Measurements from ENCODE around the gene MED13L.
"Not testable (repeated sequence)": the region's sequence is repeated elsewhere in the genome, so short reads cannot be mapped to it uniquely, and the experiment has no call there.

MED13L gene

GRCh38 chr12:116150452-116150851 lies 127.0 kb downstream of the MED13L start:
- DNase-seq (ENCODE audit: low read depth) = no peak

GRCh38 chr12:116150001-116150400 lies 127.5 kb downstream of the MED13L start:
- no peak for DNase-seq (ENCODE audit: low read depth)

GRCh38 chr12:116148844-116149243 lies 128.6 kb downstream of the MED13L start:
- DNase-seq (ENCODE audit: low read depth) = no peak

GRCh38 chr12:116146386-116146785 lies 131.1 kb downstream of the MED13L start:
- DNase-seq (ENCODE audit: low read depth) = no peak

GRCh38 chr12:116145451-116145850 lies 132.0 kb downstream of the MED13L start:
- DNase-seq (ENCODE audit: low read depth) = no peak

GRCh38 chr12:116144384-116144783 lies 133.1 kb downstream of the MED13L start:
- no peak for DNase-seq (ENCODE audit: low read depth)

- DNase-seq (ENCODE audit: low read depth) = no peak
Measured at GRCh38 chr12:116143909-116144308, 133.6 kb downstream of the MED13L start.

GRCh38 chr12:116142936-116143898 lies 134.3 kb downstream of the MED13L start:
- no peak for DNase-seq (ENCODE audit: low read depth)

GRCh38 chr12:116141833-116142162 lies 135.7 kb downstream of the MED13L start:
- no peak for DNase-seq (ENCODE audit: low read depth)

- DNase-seq (ENCODE audit: low read depth) = no peak
Measured at GRCh38 chr12:116141110-116141832, 136.2 kb downstream of the MED13L start.

- DNase-seq (ENCODE audit: low read depth) = no peak
Measured at GRCh38 chr12:116140529-116140928, 137.0 kb downstream of the MED13L start.

- no peak for DNase-seq (ENCODE audit: low read depth)
Measured at GRCh38 chr12:116138781-116139180, 138.7 kb downstream of the MED13L start.

- DNase-seq (ENCODE audit: low read depth) = no peak
Measured at GRCh38 chr12:116138364-116138763, 139.1 kb downstream of the MED13L start.

GRCh38 chr12:116137318-116137717 lies 140.2 kb downstream of the MED13L start:
- DNase-seq (ENCODE audit: low read depth) = no peak

- no peak for DNase-seq (ENCODE audit: low read depth)
Measured at GRCh38 chr12:116136340-116136739, 141.2 kb downstream of the MED13L start.

GRCh38 chr12:116135209-116135930 lies 142.1 kb downstream of the MED13L start:
- no peak for DNase-seq (ENCODE audit: low read depth)

GRCh38 chr12:116133636-116134214 lies 143.8 kb downstream of the MED13L start:
- DNase-seq (ENCODE audit: low read depth) = no peak

- no peak for DNase-seq (ENCODE audit: low read depth)
Measured at GRCh38 chr12:116133149-116133548, 144.3 kb downstream of the MED13L start.

GRCh38 chr12:116131987-116132386 lies 145.5 kb downstream of the MED13L start:
- DNase-seq (ENCODE audit: low read depth) = not testable (repeated sequence)

GRCh38 chr12:116131176-116131575 lies 146.3 kb downstream of the MED13L start:
- no peak for DNase-seq (ENCODE audit: low read depth)

GRCh38 chr12:116130431-116130830 lies 147.1 kb downstream of the MED13L start:
- DNase-seq (ENCODE audit: low read depth) = no peak

- no peak for DNase-seq (ENCODE audit: low read depth)
Measured at GRCh38 chr12:116128779-116129178, 148.7 kb downstream of the MED13L start.
